ENCODE data around the gene DIAPH2. TPM values are rescaled to one million over a fixed set of nuclear protein-coding genes. Genes with fewer than 3 reads are reported as not detected.

DIAPH2 gene
- total RNA-seq, 2 experiments from 2014 or later, result 11.0 to 11.8 TPM

DNA sequence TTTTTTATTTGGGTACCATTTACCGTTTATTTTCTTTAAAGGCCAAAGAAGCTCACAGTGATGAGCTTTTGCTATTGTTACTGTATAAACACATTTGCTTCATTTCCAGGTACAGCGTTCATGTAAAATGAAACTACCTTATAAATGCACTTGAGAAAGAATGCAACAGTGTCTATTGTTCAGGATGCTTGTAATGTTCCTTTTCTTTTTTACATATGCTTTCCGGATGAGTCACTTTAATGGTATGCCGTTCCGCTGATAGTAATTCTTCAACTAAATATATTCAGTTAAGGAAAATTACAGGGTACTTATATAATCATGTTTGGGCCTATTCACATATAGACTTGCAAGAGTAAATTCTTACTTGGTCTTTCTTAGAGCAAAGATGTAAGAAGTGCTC, 554.0 kb downstream of the DIAPH2 start:
- no peak for DNase-seq
- ChIA-PET CTCF (no interaction called here), POLR2A (no interaction called here)
- H3K9me3 Mint-ChIP-seq, result no peaks in the 10 kb centered on the region
- no peak overlapping the region for H3K27ac Mint-ChIP-seq
- H3K4me3 Mint-ChIP-seq, result no peak overlapping the region
- H3K27me3 Mint-ChIP-seq, result no peaks in the 10 kb centered on the region
- H3K4me1 Mint-ChIP-seq, result peaks cover 2% of the 10 kb centered on the region
- no peaks in the 10 kb centered on the region for H3K36me3 Mint-ChIP-seq (ENCODE audit: low read depth)

DNA sequence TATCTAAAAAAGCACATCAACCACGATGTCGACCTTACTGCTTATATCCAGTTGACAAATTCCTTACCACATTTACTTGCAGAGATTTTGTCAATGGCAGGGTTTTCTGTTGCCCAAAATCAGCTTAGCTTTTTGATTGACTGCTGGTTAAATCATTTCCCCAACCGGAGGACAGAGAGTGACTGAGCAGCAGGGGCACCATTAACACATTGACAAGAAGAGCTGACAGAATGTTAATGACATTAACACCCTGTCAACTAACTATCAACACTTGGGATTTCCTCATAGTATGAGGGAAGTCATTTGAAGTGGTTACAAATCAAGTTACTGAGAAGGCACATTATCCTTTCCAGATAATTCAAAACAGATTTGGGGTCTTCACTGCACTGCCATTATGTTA, 567.5 kb downstream of the DIAPH2 start:
- POLR2A ChIA-PET, result no interaction called here
- CTCF ChIA-PET, result no interaction called here
- Mint-ChIP-seq H3K27me3 (no peaks in the 10 kb centered on the region), H3K4me1 (no peaks in the 10 kb centered on the region), H3K27ac (no peak overlapping the region), H3K4me3 (no peak overlapping the region), H3K9me3 (no peaks in the 10 kb centered on the region), H3K36me3 (ENCODE audit: low read depth) (no peaks in the 10 kb centered on the region)
- DNase-seq, result no peak

DNA sequence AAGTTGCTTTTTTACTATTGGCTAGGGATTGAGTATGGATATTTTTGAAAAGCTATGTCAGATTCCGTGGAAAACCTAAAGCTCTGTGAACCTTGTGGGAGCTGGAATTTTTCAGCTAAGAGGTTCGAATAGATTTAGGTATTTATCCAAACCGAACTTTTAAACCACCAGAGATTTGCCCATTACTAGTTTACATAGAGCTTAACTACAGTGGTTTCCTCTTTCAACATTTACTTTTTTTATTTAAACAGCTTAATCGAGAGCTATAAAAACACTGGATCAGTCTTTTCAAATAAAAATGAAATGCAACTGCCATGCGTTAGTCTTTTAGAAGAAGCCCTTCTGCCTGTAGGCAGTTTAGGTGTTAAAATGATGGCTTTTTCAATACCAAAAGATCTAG, 576.0 kb downstream of the DIAPH2 start:
- DNase-seq, result no peak
- ChIA-PET POLR2A (no interaction called here), CTCF (no interaction called here)
- no peak overlapping the region for H3K27ac Mint-ChIP-seq
- no peaks in the 10 kb centered on the region for H3K4me1 Mint-ChIP-seq
- no peaks in the 10 kb centered on the region for H3K9me3 Mint-ChIP-seq
- no peaks in the 10 kb centered on the region for H3K36me3 Mint-ChIP-seq (ENCODE audit: low read depth)
- H3K27me3 Mint-ChIP-seq, result no peaks in the 10 kb centered on the region
- H3K4me3 Mint-ChIP-seq, result no peak overlapping the region

DNA sequence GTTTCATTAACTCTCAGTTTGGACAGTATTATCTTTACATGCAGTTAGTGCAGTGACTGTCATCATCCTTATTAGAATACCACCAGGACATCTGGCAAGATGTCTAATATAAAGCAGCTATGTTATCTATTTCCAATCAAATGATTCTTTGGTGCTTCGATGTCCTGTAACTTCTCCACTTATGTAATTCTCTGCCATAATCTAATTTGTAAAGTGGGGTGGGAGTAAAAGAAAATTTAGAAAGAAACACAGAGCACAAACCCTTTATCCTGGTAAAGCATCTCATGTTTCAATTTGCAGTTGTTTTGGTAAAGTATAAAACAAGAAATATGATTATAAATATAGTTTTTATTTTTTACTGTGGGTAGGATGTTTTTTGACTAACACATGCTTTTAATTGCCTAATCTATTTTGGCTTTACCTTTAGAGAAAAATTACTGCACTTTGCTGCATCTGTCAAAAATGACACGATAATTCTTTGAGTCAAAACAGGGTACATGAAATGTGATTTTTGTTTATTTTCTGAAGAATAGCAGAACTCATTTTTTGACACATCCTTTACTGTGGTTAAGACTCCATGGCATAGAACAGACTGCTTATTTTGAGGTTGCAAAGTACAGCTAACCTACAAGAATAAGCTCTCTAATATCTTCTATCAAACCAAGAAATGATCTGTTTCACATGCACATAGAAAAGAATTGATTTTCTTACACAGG, 581.9 kb downstream of the DIAPH2 start:
- Mint-ChIP-seq H3K4me3 (no peak overlapping the region), H3K27ac (no peak overlapping the region), H3K9me3 (no peaks in the 10 kb centered on the region), H3K36me3 (ENCODE audit: low read depth) (no peaks in the 10 kb centered on the region), H3K4me1 (no peaks in the 10 kb centered on the region), H3K27me3 (no peaks in the 10 kb centered on the region)
- no peak for DNase-seq
- ChIA-PET CTCF (no interaction called here), POLR2A (no interaction called here)

DNA sequence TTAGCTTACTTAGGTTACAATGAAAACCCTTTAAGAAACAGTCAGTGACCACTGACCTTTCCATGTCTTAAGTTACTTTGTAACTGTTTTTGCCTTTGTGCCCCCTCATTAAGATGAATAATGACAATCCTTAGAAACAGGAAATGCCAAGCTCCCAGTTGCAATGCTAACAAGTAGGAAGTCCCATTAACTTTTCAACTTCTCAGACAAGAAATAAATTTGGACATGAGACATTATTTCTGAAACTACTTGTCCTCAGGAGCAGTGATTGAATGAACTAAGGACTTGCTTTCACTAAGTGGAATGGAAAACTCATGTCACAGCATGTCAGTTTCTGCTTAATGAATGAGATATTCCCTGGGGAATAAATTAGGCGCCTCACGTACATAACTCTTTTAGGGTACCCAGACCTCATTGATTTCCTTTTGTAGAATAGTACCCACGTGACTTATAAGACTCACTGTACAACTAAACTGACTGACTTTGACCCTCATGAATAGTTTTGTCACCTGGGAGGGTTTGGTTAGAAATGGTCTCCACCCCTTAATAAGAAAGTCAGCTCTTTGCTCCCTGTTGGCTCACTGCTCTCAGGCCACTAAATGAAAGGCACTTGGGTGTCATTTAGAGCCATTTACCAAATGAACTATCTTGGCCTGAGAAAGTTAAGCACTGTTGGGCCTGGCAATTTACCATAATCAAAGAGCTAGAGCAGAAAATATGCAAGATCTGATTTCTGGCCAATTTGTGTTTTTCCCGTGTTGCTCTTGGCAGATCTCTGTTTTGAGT, 582.9 kb downstream of the DIAPH2 start:
- no peak overlapping the region for H3K27ac Mint-ChIP-seq
- H3K4me1 Mint-ChIP-seq, result no peaks in the 10 kb centered on the region
- ChIA-PET CTCF (no interaction called here), POLR2A (no interaction called here)
- H3K27me3 Mint-ChIP-seq, result no peaks in the 10 kb centered on the region
- H3K4me3 Mint-ChIP-seq, result no peak overlapping the region
- H3K36me3 Mint-ChIP-seq (ENCODE audit: low read depth), result no peaks in the 10 kb centered on the region
- no peak for DNase-seq
- no peaks in the 10 kb centered on the region for H3K9me3 Mint-ChIP-seq

DNA sequence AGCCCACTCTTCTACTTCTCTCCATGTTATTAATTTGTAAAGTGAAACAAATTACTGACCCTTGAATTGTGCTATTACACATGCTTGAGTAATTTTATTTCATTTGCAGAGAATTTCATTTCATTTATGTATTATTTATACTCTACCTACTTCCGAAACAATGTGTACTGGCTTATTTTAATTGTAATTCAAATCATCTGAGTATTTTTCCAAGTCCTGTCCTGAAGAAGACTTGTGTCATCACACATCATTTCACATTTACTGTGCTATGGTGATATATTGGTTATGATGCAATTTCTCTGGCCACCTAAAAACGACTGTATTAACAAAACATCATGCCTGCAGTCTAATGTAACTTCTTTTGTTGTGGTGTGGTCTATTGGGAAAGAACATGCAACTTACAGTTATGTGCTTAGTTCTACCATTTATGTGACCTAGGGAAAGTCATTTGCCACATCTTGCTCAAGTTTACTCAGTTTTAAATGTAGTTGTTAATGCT, 583.6 kb downstream of the DIAPH2 start:
- POLR2A ChIA-PET, result no interaction called here

DNA sequence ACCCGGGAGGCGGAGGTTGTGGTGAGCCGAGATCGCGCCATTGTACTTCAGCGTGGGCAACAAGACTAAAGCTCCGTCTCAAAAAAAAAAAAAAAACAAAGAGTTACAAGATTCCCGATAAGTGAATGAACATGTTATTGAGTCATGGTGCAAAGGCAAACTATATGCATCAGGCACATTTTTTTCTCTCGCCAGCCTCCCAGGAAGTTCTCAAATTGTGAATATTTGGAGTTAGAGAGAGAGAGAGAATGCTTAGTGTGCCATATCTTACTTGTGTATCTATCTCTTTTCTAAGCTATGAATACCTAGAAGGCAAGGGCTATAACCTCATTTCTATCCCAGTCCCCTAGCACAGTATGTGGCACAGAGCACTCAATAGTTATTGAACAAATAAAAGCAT, 599.9 kb downstream of the DIAPH2 start:
- Mint-ChIP-seq H3K4me3 (no peak overlapping the region), H3K36me3 (ENCODE audit: low read depth) (no peaks in the 10 kb centered on the region), H3K4me1 (no peaks in the 10 kb centered on the region), H3K9me3 (no peaks in the 10 kb centered on the region), H3K27ac (no peak overlapping the region), H3K27me3 (no peaks in the 10 kb centered on the region)
- POLR2A ChIA-PET, result no interaction called here
- DNase-seq, result no peak
- CTCF ChIA-PET, result no interaction called here

More for the DNA sequence above, 583.6 kb downstream of the DIAPH2 start:
- H3K27me3 Mint-ChIP-seq, result no peaks in the 10 kb centered on the region
- no peak for DNase-seq
- H3K36me3 Mint-ChIP-seq (ENCODE audit: low read depth), result no peaks in the 10 kb centered on the region
- CTCF ChIA-PET, result no interaction called here
- H3K4me1 Mint-ChIP-seq, result no peaks in the 10 kb centered on the region
- H3K4me3 Mint-ChIP-seq, result no peak overlapping the region
- no peak overlapping the region for H3K27ac Mint-ChIP-seq
- H3K9me3 Mint-ChIP-seq, result no peaks in the 10 kb centered on the region

DNA sequence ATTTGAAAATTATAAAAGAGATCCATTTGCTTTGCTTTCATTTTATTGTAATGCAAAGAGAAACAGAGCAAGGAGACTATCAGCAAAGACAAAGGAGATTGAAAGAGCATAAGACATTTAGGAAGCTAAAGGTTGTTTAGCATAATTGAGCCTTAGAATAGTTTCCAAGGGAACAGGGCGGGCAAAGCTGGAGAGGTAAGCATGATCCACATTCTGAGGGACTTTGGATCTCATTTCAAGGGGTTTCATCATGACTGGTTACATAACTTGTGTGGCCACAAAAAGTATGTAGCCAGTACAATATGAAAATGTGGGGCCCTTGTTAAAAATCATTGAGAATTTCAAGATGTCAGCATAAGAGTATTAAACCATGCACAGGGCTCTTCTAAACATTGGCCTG, 605.6 kb downstream of the DIAPH2 start:
- Mint-ChIP-seq H3K9me3 (no peaks in the 10 kb centered on the region), H3K4me1 (no peaks in the 10 kb centered on the region), H3K36me3 (ENCODE audit: low read depth) (no peaks in the 10 kb centered on the region), H3K27ac (no peak overlapping the region), H3K4me3 (no peak overlapping the region), H3K27me3 (no peaks in the 10 kb centered on the region)
- DNase-seq, result no peak
- CTCF ChIA-PET, result no interaction called here
- POLR2A ChIA-PET, result no interaction called here

DNA sequence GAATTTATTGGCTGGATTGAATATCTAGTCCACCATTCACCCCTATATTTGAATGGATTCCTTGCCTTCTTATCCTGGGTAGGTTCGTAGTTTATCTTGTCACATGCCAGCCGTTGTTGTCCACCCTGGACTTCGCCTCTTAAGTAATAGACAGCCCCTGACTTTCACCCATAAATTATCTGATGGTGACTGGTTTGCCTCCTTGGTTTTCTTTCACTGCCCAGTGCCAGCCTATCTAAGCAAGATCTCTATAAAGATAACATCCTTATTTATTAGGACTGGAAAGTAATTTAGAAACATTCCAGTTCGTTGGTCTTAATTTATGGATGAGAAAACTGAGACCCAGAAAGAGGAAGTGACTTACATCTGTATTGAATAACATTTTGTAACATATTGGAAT, 609.4 kb downstream of the DIAPH2 start:
- H3K4me1 Mint-ChIP-seq, result no peaks in the 10 kb centered on the region
- H3K27me3 Mint-ChIP-seq, result no peaks in the 10 kb centered on the region
- no peak overlapping the region for H3K4me3 Mint-ChIP-seq
- no peaks in the 10 kb centered on the region for H3K9me3 Mint-ChIP-seq
- DNase-seq, result no peak
- H3K36me3 Mint-ChIP-seq (ENCODE audit: low read depth), result no peaks in the 10 kb centered on the region
- no peak overlapping the region for H3K27ac Mint-ChIP-seq
- POLR2A ChIA-PET, result no interaction called here
- CTCF ChIA-PET, result no interaction called here

DNA sequence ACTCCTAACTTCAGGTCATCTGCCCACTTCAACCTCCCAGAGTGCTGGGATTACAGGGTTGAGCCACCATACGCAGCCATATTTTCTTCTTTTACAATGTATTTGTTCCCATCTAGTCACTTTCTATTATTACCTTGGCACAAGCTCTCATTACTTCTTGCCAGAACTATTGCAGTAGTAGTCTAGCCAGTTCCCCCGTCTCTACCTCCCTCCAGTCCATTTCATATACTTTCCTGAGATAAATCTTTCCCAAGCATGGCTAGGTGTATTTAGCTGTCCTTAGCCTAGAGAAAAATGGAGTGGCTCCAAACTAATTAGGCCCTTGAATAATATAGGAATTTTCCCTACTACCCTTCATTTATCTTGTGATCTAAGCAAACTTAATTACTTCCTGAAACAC, 611.3 kb downstream of the DIAPH2 start:
- no peaks in the 10 kb centered on the region for H3K4me1 Mint-ChIP-seq
- CTCF ChIA-PET, result no interaction called here
- POLR2A ChIA-PET, result no interaction called here
- H3K9me3 Mint-ChIP-seq, result no peaks in the 10 kb centered on the region
- DNase-seq, result no peak
- no peak overlapping the region for H3K27ac Mint-ChIP-seq
- no peaks in the 10 kb centered on the region for H3K27me3 Mint-ChIP-seq
- H3K36me3 Mint-ChIP-seq (ENCODE audit: low read depth), result no peaks in the 10 kb centered on the region
- no peak overlapping the region for H3K4me3 Mint-ChIP-seq

DNA sequence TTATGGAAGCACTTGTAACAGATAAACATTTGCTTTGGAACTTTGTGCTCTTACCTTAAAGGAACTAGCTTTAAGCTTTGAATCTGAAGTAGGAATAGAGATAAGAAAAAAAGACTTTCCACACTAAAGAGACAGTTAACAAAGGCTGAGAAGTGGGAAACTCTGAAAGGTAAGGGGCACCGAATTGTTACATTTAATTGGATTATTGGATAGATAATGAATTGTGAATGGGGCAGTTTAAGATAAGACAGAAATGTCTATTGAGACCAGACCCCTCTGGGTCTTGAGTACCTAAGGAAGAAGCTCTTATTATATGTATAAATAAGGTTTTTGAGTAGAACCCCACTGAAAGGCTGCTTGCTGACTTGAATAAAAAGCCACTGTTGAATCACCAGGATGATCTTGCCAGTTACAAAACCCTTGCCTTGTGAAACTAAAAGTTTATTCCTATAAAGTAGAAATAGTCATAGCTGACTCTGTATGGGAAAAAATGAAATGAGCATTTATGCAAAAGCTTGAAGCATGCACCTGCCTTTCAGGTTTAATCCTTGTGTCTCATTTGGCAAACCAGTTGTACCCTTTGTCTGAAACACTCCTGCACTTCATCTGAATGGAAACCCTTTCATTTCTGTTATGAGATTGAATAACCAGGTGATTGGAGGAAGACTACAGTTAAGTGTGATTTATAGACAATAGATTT, 622.3 kb downstream of the DIAPH2 start:
- CTCF ChIA-PET, result no interaction called here
- H3K9me3 Mint-ChIP-seq, result no peaks in the 10 kb centered on the region
- H3K4me3 Mint-ChIP-seq, result no peak overlapping the region
- no peaks in the 10 kb centered on the region for H3K27me3 Mint-ChIP-seq
- H3K36me3 Mint-ChIP-seq (ENCODE audit: low read depth), result no peaks in the 10 kb centered on the region
- POLR2A ChIA-PET, result no interaction called here
- no peak for DNase-seq
- H3K27ac Mint-ChIP-seq, result no peak overlapping the region
- H3K4me1 Mint-ChIP-seq, result no peaks in the 10 kb centered on the region

DNA sequence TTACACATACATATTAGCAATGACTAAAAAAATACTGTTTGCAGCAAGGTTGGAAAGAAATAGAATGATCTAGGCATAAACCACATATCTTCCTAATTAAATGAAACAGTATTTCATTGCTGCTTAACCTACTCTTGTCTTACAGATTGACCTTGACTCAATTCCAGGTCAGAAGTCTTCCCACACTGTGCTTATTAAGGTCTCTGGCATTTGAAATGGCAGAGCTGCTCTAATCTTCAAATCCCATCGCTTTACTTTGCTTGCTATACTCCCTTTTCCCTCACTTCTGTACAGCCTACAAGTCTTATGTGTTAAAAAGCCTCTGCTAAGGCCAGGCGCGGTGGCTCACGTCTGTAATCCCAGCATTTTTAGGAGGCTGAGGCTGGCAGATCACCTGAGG, 623.5 kb downstream of the DIAPH2 start:
- Mint-ChIP-seq H3K36me3 (ENCODE audit: low read depth) (no peaks in the 10 kb centered on the region), H3K4me3 (no peak overlapping the region), H3K9me3 (no peaks in the 10 kb centered on the region), H3K27ac (no peak overlapping the region), H3K27me3 (no peaks in the 10 kb centered on the region), H3K4me1 (no peaks in the 10 kb centered on the region)
- ChIA-PET CTCF (no interaction called here), POLR2A (no interaction called here)
- no peak for DNase-seq

DNA sequence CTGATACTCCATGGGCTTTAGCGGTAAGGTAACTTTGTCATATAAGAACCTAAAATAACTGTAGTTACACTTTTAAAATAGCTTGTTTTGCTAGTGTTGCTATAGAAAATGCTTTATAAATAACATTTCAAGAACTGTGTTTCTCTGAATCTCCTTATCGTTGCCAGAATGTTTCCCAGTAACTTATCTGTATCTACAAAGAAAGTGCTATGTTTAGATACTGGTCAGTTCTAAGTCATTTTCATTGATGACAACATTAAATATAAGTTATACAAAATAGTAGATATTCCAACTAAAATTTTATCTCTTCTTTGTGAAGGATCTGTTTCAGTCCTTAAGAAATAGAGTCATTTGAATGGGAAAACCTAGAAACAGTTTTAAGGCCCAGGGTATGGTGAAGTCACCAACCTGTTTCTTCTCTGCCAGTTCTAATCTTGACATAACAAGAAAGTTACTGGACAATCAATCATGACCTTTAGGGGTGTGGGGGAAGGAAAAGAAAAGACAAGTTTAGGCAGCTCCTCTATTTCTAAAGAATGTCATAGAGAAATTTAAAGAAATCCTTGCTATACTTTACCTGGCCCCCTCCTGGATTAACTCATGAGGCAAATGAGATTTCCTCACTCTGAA, 625.0 kb downstream of the DIAPH2 start:
- Mint-ChIP-seq H3K27ac (no peak overlapping the region), H3K9me3 (no peaks in the 10 kb centered on the region), H3K4me3 (no peak overlapping the region), H3K4me1 (no peaks in the 10 kb centered on the region), H3K36me3 (ENCODE audit: low read depth) (no peaks in the 10 kb centered on the region), H3K27me3 (no peaks in the 10 kb centered on the region)
- DNase-seq, result no peak
- POLR2A ChIA-PET, result no interaction called here
- CTCF ChIA-PET, result no interaction called here
